Fibroblast of lung (primary cell): Measurements from ENCODE around the gene HCFC1R1. TPM values are rescaled to one million over a fixed set of nuclear protein-coding genes. Genes with fewer than 3 reads are reported as not detected.
A peak's percentile ranks its signal among the peaks of the same experiment; 100 is the strongest.

ENCODE experiments used
- DNase-seq, 2 donors: peaks; one replicate each; pipeline versions ENCODE4 v3.0.0 to v3.0.0-alpha.2; 2010; ENCODE audit warnings: low read depth in 2 of 2
- H2AFZ ChIP-seq: 2 replicates; pipeline ENCODE4 v1.5.1; 2012; ENCODE audit warnings: low read length, control low read depth, inconsistent platforms
- H3K27ac ChIP-seq: 2 replicates; pipeline ENCODE4 v1.5.1; 2011; ENCODE audit warnings: low read length, control low read depth; ENCODE audit not compliant: insufficient read depth
- H3K27me3 ChIP-seq: 2 replicates; pipeline ENCODE4 v1.5.1; 2011; ENCODE audit warnings: mild to moderate bottlenecking, low read length; ENCODE audit not compliant: control insufficient read depth, insufficient read depth
- H3K36me3 ChIP-seq: 2 replicates; pipeline ENCODE4 v1.5.1; 2011; ENCODE audit warnings: low read length; ENCODE audit not compliant: control insufficient read depth, insufficient read depth
- H3K4me1 ChIP-seq: 2 replicates; pipeline ENCODE4 v1.5.1; 2011; ENCODE audit warnings: low read length; ENCODE audit not compliant: control insufficient read depth, insufficient read depth; ENCODE audit errors: extremely low read depth
- H3K4me2 ChIP-seq: 2 replicates; pipeline ENCODE4 v1.5.1; 2011; ENCODE audit warnings: low read length, control low read depth; ENCODE audit not compliant: insufficient read depth; ENCODE audit errors: extremely low read depth
- H3K4me3 ChIP-seq, 4 experiments: fragments of 200-600 bp in 1 of 4; sonication (generic) in 1 of 4; replicated peaks in 1 of 4; 2 replicates each; pipeline ENCODE4 v1.5.1; 2011 to 2016; ENCODE audit warnings: low read length in 4 of 4, low read depth in 3 of 4, mild to moderate bottlenecking in 3 of 4, control low read depth in 2 of 4, inconsistent platforms in 1 of 4, mixed read lengths in 1 of 4; ENCODE audit not compliant: insufficient read depth in 1 of 4; ENCODE audit errors: control extremely low read depth in 1 of 4
- H3K79me2 ChIP-seq: 2 replicates; pipeline ENCODE4 v1.5.1; 2012; ENCODE audit warnings: mild to moderate bottlenecking, low read length, inconsistent platforms; ENCODE audit not compliant: control insufficient read depth, insufficient read depth
- H3K9ac ChIP-seq: 2 replicates; pipeline ENCODE4 v1.5.1; 2011; ENCODE audit warnings: mild to moderate bottlenecking, low read length, control low read depth; ENCODE audit not compliant: insufficient read depth
- H3K9me3 ChIP-seq: 2 replicates; pipeline ENCODE4 v1.5.1; 2012; ENCODE audit warnings: low read depth, low read length; ENCODE audit not compliant: control insufficient read depth, insufficient read depth
- H4K20me1 ChIP-seq: 2 replicates; pipeline ENCODE4 v1.5.1; 2011; ENCODE audit warnings: low read length; ENCODE audit not compliant: control insufficient read depth, insufficient read depth; ENCODE audit errors: extremely low read depth
- EZH2 ChIP-seq: IDR thresholded peaks from 2 replicates; pipeline ENCODE4 v1.5.1; 2012; ENCODE audit warnings: low read length, control low read depth, mild to moderate bottlenecking; ENCODE audit errors: missing control alignments
- polyA plus RNA-seq, 2 donors: library from polyadenylated mRNA; depleted of rRNA in 1 of 2; stranded (reverse) in 1 of 2; unstranded in 1 of 2; fragments of >200 nt; gene quantifications; 2 replicates each; pipeline ENCODE4 v1.2.1, GENCODE V29; 2011 to 2012; ENCODE audit warnings: missing spikeins in 1 of 2
- total RNA-seq: library from RNA; depleted of rRNA; stranded (reverse); fragments of >200 nt; gene quantifications from 2 replicates; pipeline ENCODE4 v1.2.1, GENCODE V29; 2014
- TF ChIP-seq, protein P1 (sequence below), 2 donors: IDR thresholded peaks in 1 of 2; conservative IDR thresholded peaks in 1 of 2; 1 replicate in 1 of 2; 2 replicates in 1 of 2; pipeline ENCODE4 v1.5.1; 2011 to 2012; ENCODE audit warnings: low read length in 2 of 2, control low read depth in 1 of 2, inconsistent platforms in 1 of 2, low read depth in 1 of 2, mild to moderate bottlenecking in 1 of 2

The HCFC1R1 gene
- total and polyA plus RNA-seq, 2 donors (not counting 1 experiment from before 2014, with no cell fraction given) = 58.0 to 75.5 TPM

DNA sequence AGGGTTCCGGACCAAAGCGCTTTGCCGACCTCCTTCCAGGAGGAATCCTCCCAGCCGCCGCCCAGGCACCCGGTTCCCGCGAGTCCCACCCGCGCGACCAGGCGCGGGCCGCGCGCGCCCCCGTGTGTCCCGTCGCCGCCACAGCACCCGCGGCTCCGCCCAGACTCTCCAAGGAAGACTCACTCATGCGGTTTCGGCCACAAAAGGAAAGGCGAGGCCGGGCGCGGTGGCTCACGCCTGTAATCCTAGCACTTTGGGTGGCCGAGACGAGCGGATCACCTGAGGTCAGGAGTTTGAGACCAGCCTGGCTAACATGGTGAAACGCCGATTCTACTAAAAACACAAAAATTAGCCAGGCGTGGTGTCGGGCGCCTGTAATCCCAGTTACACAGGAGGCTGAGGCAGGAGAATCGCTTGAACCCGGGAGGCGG lies 40.0 kb downstream of the HCFC1R1 start:
- H3K9me3 ChIP-seq = no peaks in the 10 kb centered on the region
- H3K27ac ChIP-seq = no peak overlapping the region
- peak overlapping the region in 2 of 4 experiments; percentile 30 to 33 for H3K4me3 ChIP-seq
- H4K20me1 ChIP-seq = no peaks in the 10 kb centered on the region
- peaks cover 8% of the 10 kb centered on the region for H3K4me1 ChIP-seq
- H3K36me3 ChIP-seq = no peaks in the 10 kb centered on the region
- no peak overlapping the region for H2AFZ ChIP-seq
- TF ChIP-seq, protein P1, sequence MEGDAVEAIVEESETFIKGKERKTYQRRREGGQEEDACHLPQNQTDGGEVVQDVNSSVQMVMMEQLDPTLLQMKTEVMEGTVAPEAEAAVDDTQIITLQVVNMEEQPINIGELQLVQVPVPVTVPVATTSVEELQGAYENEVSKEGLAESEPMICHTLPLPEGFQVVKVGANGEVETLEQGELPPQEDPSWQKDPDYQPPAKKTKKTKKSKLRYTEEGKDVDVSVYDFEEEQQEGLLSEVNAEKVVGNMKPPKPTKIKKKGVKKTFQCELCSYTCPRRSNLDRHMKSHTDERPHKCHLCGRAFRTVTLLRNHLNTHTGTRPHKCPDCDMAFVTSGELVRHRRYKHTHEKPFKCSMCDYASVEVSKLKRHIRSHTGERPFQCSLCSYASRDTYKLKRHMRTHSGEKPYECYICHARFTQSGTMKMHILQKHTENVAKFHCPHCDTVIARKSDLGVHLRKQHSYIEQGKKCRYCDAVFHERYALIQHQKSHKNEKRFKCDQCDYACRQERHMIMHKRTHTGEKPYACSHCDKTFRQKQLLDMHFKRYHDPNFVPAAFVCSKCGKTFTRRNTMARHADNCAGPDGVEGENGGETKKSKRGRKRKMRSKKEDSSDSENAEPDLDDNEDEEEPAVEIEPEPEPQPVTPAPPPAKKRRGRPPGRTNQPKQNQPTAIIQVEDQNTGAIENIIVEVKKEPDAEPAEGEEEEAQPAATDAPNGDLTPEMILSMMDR (conservative IDR thresholded peaks at IDR 0.05 in 1 of 2, IDR thresholded peaks at IDR 0.05 in 1 of 2; ENCODE audit: low read depth in 1 of 2, low read length in 2 of 2) = peak; percentile 38 to 87
- no peak for TF ChIP-seq EZH2
- DNase-seq = peak; percentile 61 to 70
- H3K27me3 ChIP-seq = no peaks in the 10 kb centered on the region
- no peak overlapping the region for H3K4me2 ChIP-seq
- H3K9ac ChIP-seq = no peak overlapping the region
- peaks cover 5% of the 10 kb centered on the region for H3K79me2 ChIP-seq

DNA sequence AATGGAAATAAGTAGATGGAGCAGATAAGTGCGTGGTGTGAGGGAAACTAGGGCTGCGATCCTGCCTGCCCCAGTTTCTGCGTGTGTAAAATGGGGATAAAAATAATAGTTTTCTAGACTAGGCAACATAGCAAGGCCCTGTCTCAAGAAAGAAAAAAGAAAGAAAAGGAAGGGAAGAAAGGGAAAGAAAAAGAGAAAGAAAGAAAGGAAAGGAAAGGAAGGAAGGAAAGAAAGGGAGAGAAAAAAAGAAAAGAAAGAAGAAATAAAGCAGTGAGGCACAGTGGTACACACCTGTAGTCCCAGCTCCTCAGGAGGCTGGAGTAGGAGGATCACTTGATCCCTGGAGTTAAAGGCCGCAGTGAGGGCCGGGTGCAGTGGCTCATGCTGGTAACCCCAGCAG lies 41.3 kb downstream of the HCFC1R1 start:
- DNase-seq = no peak
- Histone ChIP-seq H3K27ac (no peak overlapping the region), H3K27me3 (no peaks in the 10 kb centered on the region), H3K36me3 (no peaks in the 10 kb centered on the region), H4K20me1 (no peaks in the 10 kb centered on the region), H3K4me2 (no peak overlapping the region), H2AFZ (no peak overlapping the region), H3K79me2 (peaks cover 5% of the 10 kb centered on the region), H3K9me3 (no peaks in the 10 kb centered on the region), H3K4me1 (peaks cover 8% of the 10 kb centered on the region), H3K9ac (no peak overlapping the region), H3K4me3 (no peak overlapping the region)
- TF ChIP-seq, protein P1 (conservative IDR thresholded peaks at IDR 0.05 in 1 of 2, IDR thresholded peaks at IDR 0.05 in 1 of 2; ENCODE audit: low read depth in 1 of 2, low read length in 2 of 2) = no peak
- TF ChIP-seq EZH2 = no peak

DNA sequence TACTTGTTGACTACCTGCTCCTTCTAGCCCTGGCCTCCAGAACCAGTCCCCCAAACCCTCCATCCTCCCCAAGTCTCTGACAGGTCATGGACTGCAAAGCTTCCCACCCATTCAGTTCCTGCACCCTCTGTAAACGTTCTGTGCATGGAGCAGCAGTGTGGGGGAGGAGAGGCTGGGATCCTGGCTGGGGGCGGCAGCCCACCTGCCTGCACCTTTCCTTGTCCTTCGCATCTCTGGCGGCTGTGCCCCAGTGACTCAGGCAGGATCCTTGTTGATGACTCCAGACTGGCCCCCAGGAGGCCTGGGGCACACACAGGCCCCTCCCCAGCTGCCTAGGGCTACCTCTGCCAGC lies 41.9 kb downstream of the HCFC1R1 start:
- Histone ChIP-seq H3K27me3 (no peaks in the 10 kb centered on the region), H3K27ac (no peak overlapping the region), H3K9ac (no peak overlapping the region), H3K4me2 (no peak overlapping the region), H3K4me1 (peaks cover 8% of the 10 kb centered on the region), H4K20me1 (no peaks in the 10 kb centered on the region), H3K79me2 (peaks cover 5% of the 10 kb centered on the region), H2AFZ (no peak overlapping the region), H3K9me3 (no peaks in the 10 kb centered on the region), H3K4me3 (no peak overlapping the region), H3K36me3 (no peaks in the 10 kb centered on the region)
- no peak for TF ChIP-seq EZH2
- TF ChIP-seq, protein P1 (conservative IDR thresholded peaks at IDR 0.05 in 1 of 2, IDR thresholded peaks at IDR 0.05 in 1 of 2; ENCODE audit: low read depth in 1 of 2, low read length in 2 of 2) = no peak
- DNase-seq = no peak
